Bronchial epithelial cell (primary cell): ENCODE data around the gene TRMU. TPM values are rescaled to one million over a fixed set of nuclear protein-coding genes. Genes with fewer than 3 reads are reported as not detected.
A peak's percentile ranks its signal among the peaks of the same experiment; 100 is the strongest.

Experiments used
- DNase-seq: peaks from one replicate; pipeline ENCODE4 v3.0.0-alpha.2; 2010; ENCODE audit warnings: low read depth
- FAIRE-seq: peaks from 2 replicates; lab custom pipeline; 2011; peaks lifted over from hg19 to GRCh38; lab: Jason Lieb, UNC
- H3K27me3 ChIP-seq: 2 replicates; pipeline ENCODE4 v1.5.1; 2011; ENCODE audit warnings: low read length; ENCODE audit not compliant: control insufficient read depth, insufficient read depth
- H3K36me3 ChIP-seq: 2 replicates; pipeline ENCODE4 v1.5.1; 2011; ENCODE audit warnings: low read length; ENCODE audit not compliant: control insufficient read depth, insufficient read depth
- H3K4me3 ChIP-seq: 2 replicates; pipeline ENCODE4 v1.5.1; 2011; ENCODE audit warnings: mild to moderate bottlenecking, low read depth, low read length, control low read depth
- total RNA-seq: library from RNA; depleted of rRNA; stranded (reverse); fragments of >200 nt; gene quantifications from 2 replicates; pipeline ENCODE4 v1.2.1, GENCODE V29; 2014
- TF ChIP-seq, protein P1 (sequence below): IDR thresholded peaks from 2 replicates; pipeline ENCODE4 v1.5.1; 2011; ENCODE audit warnings: mild to moderate bottlenecking, moderate library complexity, low read length, control low read depth, inconsistent platforms; ENCODE audit not compliant: insufficient read depth, severe bottlenecking

TRMU gene
- total RNA-seq, 1 donor from 2014 or later, result 38.7 TPM

DNA sequence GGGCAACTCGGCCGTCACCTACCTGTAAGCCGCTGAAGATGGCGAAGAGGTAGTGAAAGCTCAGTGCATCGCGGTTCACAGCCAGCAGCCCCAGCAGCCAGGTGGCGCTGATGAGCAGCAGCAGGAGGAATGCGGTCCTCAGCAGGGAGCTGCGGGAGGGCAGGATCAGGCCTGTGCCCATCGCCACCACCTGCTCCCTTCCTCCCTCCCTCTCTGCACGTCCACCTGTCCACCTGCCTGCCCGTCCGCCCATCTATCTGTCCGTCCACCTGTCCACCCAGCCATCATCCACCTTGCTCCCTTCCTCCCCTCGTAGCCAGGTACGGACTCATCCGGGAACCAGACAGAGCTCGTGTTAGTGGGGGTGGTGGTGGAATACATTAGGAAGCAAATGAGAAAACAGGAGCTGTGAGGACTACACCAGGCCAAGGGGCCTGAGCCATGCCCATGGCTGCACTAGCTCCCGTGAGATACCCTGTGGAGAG, 32.2 kb downstream of the TRMU start:
- TF ChIP-seq, protein P1, sequence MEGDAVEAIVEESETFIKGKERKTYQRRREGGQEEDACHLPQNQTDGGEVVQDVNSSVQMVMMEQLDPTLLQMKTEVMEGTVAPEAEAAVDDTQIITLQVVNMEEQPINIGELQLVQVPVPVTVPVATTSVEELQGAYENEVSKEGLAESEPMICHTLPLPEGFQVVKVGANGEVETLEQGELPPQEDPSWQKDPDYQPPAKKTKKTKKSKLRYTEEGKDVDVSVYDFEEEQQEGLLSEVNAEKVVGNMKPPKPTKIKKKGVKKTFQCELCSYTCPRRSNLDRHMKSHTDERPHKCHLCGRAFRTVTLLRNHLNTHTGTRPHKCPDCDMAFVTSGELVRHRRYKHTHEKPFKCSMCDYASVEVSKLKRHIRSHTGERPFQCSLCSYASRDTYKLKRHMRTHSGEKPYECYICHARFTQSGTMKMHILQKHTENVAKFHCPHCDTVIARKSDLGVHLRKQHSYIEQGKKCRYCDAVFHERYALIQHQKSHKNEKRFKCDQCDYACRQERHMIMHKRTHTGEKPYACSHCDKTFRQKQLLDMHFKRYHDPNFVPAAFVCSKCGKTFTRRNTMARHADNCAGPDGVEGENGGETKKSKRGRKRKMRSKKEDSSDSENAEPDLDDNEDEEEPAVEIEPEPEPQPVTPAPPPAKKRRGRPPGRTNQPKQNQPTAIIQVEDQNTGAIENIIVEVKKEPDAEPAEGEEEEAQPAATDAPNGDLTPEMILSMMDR, result peak; percentile 99
- no peaks in the 10 kb centered on the region for H3K27me3 ChIP-seq
- H3K36me3 ChIP-seq, result peaks cover 56% of the 10 kb centered on the region
- FAIRE-seq, result peak; percentile 76
- peak; percentile 56 for DNase-seq
- no peak overlapping the region for H3K4me3 ChIP-seq

DNA sequence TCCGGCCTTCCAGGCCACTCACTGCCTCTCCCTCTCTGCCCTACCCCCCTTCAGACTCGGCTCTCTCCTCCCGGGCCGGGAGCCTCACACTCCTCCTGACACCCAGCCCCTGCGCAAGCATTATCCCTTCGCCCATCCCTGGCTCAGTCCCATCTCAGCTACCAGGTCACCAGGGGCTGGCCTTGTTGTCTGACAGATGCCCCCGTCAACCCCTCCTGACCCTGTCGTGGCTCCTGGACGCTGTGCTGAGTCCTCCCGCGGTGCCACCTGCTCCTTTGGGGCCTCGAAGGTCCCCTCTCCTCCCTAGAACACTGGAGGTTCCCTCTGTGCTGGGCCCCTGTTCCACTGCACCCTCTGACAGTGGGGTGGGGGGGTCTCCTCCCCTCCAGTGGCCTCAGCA, 32.9 kb downstream of the TRMU start:
- FAIRE-seq (no peak), DNase-seq (no peak)
- no peak overlapping the region for H3K4me3 ChIP-seq
- H3K27me3 ChIP-seq, result no peaks in the 10 kb centered on the region
- TF ChIP-seq, protein P1, result no peak
- peaks cover 57% of the 10 kb centered on the region for H3K36me3 ChIP-seq

DNA sequence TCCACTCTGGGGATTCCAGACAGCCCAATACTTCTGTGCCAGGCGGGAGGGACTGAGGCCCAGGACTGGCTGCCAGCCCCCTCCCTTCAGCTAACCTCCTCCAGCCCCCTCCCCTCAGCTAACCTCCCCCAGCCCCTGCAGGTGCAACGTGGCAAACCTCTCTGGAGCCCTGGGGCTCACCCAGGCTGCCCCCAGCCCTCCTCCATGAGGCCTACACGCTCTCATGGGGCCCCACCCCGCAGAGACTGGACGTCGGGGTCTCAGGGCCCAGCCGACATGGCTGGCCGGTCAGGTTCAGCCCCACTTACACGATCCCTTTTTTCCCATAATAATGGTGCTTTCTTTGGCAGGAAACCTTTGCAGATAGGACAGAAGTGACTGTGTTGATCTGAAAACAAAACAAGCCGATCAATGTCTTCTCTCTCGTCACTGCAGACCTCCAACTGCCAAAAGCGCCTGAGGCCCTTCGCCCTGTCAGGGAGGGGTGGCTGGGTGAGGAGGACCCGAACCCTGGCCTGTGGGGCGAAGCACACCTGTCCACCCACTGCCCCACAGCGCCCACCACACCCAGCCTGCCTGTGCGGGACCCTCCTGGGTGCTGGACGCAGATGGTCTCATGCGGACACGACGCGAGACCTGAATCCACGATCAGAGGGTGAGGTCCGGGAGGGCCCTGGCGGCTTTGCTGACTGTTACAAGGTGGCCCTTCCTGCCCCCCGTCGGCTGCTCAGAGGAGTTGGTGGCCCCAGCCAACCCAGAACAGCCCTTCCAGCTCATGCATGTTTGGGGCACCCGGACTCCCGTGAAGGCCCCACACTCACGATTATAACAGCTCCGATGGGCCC, 33.6 kb downstream of the TRMU start:
- H3K27me3 ChIP-seq, result no peaks in the 10 kb centered on the region
- no peak for FAIRE-seq
- TF ChIP-seq, protein P1, result no peak
- no peak for DNase-seq
- peaks cover 55% of the 10 kb centered on the region for H3K36me3 ChIP-seq
- H3K4me3 ChIP-seq, result no peak overlapping the region

DNA sequence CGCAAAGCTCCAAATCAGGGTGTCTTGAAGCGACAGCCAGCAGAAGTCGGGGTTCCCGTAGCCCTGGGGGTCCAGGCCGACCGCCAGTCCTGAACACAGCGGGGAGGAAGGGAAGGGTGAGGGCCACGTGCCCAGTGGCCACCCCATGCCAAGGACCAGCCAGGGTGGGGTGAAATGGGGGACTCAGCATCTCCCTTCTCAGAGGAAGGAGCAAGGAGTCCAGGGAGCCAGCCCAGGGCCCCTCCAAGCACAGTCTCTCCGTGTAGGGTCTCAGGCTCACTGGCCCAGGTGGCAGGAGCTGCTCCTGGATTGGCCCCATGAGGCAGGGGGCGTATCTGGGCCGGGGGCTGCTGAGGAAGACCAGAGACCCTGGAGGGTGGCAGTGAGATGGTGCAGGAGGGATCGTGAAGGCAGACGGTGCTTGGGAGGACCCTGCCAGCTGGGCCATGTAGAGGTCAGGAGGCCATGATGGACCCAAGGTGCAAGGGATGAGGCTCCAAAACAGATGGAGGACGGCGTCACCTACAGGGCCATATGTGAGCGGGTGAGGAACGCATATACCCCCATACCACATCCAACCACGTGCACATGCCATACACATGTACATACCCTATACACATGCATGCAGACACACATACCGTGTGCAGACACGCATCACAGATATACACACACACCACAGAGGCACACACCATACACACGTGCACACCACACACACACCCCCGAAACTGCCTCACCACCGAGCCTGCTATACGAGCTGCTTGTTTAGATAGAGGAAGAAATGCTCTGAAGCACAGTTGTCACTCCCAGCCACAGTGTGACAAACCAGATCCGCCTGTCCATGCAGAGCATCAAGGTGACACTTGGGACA, 34.4 kb downstream of the TRMU start:
- DNase-seq (no peak), FAIRE-seq (peak; percentile 75)
- TF ChIP-seq, protein P1, result no peak
- Histone ChIP-seq H3K27me3 (no peaks in the 10 kb centered on the region), H3K36me3 (peaks cover 55% of the 10 kb centered on the region), H3K4me3 (no peak overlapping the region)

DNA sequence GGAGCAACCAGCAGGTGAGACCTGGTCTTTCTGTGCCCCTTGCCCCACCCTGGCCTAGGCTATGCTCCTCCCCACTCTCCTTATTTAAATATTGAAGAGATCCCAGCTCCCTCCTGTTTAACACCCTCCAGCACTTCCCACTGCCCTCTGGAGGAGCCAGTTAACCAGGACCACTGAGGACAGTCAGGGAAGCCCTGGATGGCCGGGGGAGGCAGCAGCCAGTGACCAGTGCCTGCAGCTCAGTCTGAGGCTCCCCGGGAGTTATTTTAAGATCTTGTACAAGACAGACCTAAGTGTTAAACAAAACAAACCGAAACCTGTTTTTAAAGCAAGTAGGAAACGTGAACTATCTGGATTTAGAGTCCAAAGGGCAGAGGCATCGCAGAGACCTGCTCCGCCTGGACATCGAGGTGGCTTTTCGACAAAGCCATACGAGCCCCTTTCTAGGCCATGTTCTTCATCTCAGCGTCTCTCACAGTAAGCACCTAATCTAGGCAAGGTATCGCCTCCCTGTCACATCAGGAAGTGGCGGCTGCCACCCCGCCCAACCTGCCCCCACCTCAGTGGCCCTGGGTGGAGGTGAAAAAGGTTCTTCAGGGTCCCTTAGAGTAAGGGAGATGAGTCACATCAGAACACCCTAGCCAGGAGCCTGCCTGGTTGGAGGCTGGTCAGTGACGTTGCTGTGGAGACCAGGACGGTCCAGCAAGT, 35.2 kb downstream of the TRMU start:
- peaks cover 50% of the 10 kb centered on the region for H3K36me3 ChIP-seq
- DNase-seq, result no peak
- TF ChIP-seq, protein P1, result no peak
- no peak overlapping the region for H3K4me3 ChIP-seq
- no peak for FAIRE-seq
- H3K27me3 ChIP-seq, result no peaks in the 10 kb centered on the region
